Fibroblast of villous mesenchyme (primary cell): ENCODE results near the gene KAZN. TPM values are rescaled to one million over a fixed set of nuclear protein-coding genes. Genes with fewer than 3 reads are reported as not detected.
A peak's percentile ranks its signal among the peaks of the same experiment; 100 is the strongest.

Source experiments
- DNase-seq: peaks from one replicate; pipeline ENCODE4 v3.0.0-alpha.2; 2010; ENCODE audit warnings: low read depth
- H3K4me3 ChIP-seq: 2 replicates; pipeline ENCODE4 v1.5.1; 2011; ENCODE audit warnings: low read depth, mild to moderate bottlenecking, low read length
- CTCF ChIP-seq: IDR thresholded peaks from 2 replicates; pipeline ENCODE4 v1.5.1; 2012; ENCODE audit warnings: low read depth, mild to moderate bottlenecking, low read length; ENCODE audit not compliant: insufficient read depth
- total RNA-seq: library from RNA; depleted of rRNA; stranded (reverse); fragments of >200 nt; gene quantifications from 2 replicates; pipeline ENCODE4 v1.2.3, GENCODE V29; 2012

The KAZN gene
- total RNA-seq, 1 donor: 8.6 TPM

- no peak for TF ChIP-seq CTCF
- no peak for DNase-seq
- H3K4me3 ChIP-seq: no peak overlapping the region
Observed at GRCh38 chr1:14809191-14809981, 210.9 kb downstream of the KAZN start.

GRCh38 chr1:14810595-14811361, 212.3 kb downstream of the KAZN start:
- no peak overlapping the region for H3K4me3 ChIP-seq
- no peak for TF ChIP-seq CTCF
- peak; percentile 68 for DNase-seq

GRCh38 chr1:14811573-14811972, 213.1 kb downstream of the KAZN start:
- H3K4me3 ChIP-seq: no peak overlapping the region
- peak; percentile 6 for DNase-seq
- no peak for TF ChIP-seq CTCF

- no peak for DNase-seq
- no peak for TF ChIP-seq CTCF
- no peak overlapping the region for H3K4me3 ChIP-seq
Observed at GRCh38 chr1:14812189-14812588, 213.7 kb downstream of the KAZN start.

- no peak for DNase-seq
- TF ChIP-seq CTCF: no peak
- H3K4me3 ChIP-seq: no peak overlapping the region
Observed at GRCh38 chr1:14815175-14815877, 216.8 kb downstream of the KAZN start.

- no peak for DNase-seq
- no peak overlapping the region for H3K4me3 ChIP-seq
- TF ChIP-seq CTCF: no peak
Observed at GRCh38 chr1:14817223-14818170, 219.0 kb downstream of the KAZN start.
